GM12801 (cell line): ENCODE data around the gene ICOS.

Experiments used
- TF ChIP-seq, protein P1 (sequence below): IDR thresholded peaks from one replicate; pipeline ENCODE4 v1.5.1; 2011; ENCODE audit warnings: control low read depth; ENCODE audit not compliant: insufficient read length; ENCODE audit errors: extremely low read depth

Gene ICOS

DNA sequence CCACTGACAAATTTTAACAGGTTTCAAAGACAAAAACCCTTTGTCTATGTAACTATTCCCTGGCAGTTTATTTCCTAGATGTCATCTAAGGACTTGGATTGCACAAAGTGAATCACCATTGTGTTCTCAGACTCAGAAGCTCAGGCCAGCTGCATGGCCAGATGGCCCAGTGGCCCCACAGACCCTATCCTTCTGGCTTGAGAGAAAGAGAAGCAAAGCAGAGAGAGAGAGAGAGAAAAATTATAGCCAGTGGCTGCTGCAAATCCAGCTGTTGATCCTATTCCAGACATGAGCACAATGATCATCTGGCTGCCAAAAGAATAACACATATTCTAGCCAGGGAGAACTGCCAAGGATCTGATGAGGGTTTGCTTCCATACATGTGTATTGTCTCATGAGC is 43.2 kb upstream of the ICOS start:
- TF ChIP-seq, protein P1, sequence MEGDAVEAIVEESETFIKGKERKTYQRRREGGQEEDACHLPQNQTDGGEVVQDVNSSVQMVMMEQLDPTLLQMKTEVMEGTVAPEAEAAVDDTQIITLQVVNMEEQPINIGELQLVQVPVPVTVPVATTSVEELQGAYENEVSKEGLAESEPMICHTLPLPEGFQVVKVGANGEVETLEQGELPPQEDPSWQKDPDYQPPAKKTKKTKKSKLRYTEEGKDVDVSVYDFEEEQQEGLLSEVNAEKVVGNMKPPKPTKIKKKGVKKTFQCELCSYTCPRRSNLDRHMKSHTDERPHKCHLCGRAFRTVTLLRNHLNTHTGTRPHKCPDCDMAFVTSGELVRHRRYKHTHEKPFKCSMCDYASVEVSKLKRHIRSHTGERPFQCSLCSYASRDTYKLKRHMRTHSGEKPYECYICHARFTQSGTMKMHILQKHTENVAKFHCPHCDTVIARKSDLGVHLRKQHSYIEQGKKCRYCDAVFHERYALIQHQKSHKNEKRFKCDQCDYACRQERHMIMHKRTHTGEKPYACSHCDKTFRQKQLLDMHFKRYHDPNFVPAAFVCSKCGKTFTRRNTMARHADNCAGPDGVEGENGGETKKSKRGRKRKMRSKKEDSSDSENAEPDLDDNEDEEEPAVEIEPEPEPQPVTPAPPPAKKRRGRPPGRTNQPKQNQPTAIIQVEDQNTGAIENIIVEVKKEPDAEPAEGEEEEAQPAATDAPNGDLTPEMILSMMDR, result no peak

DNA sequence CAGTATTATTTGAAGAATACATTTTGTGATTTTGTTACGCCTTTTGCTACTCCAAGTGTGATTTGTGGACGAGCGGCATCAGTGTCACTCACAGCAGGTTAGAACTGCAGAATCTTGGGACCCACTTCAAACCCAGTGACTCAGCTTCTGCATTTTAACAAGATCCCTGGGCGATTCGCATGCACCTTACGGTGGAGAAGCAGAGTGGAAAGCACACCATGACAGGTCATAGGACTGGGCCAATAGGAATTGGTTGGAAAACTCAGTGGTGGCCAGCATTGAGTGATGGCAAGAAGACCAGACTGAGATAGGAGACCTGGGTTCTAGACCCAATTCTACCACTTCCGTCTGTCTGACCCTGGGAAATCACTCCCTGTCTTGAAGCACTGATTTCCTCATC is 42.7 kb upstream of the ICOS start:
- TF ChIP-seq, protein P1, result no peak

DNA sequence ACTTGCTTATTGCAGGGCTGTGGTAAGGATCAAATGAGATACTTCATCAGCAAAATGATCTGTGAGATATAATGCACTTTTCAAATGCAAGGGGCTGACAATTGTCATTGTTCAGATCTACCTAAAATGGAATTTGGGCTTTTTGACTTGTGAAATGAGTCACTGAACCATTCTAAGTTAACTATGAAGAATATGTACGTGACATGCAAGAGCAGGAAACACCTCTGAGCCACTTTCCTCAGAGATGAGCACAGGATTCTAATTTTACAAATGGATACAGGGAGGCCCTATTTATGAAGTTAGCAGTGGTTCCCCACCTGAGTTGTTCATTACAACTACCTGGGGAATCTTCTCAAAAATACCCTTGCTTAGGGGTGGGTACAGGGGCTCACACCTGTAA is 42.3 kb upstream of the ICOS start:
- TF ChIP-seq, protein P1, result no peak

DNA sequence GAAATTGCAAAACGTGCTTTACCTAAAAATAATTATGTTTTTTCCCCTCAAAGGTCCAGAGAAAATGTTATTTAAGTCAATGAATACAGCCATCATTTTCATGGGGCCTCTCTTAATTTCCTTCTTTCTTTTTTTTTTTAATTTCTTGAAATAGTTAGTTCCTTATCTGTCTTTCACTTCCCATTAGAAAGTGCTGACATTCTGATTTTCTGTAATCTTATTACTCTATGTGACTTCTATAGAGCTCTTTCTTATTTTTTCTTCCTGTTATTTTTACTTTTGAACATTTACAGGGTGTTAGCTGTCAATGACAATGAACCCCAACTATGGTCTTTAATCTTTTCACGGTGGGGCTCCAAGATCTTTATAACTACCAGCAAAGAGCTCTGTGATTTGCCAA is 39.0 kb upstream of the ICOS start:
- TF ChIP-seq, protein P1, result no peak

DNA sequence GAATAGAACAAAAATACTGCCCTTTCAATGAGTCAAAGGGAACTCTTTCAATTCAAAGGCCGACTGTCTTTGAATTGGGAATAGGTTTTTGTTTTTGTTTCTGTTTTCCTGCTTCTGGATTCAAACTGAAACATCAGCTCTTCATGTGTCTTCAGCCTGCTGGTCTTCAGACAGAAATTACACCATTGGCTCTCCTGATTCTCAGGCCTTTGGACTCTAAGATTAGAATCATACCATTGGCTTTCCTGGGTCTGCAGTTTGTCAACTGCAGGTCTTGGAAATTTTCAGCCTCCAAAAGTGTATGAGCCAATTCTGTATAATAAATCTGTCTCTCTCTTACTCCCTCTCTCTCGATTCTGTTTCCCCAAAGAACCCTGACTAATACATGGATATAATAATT is 37.9 kb upstream of the ICOS start:
- TF ChIP-seq, protein P1, result no peak

DNA sequence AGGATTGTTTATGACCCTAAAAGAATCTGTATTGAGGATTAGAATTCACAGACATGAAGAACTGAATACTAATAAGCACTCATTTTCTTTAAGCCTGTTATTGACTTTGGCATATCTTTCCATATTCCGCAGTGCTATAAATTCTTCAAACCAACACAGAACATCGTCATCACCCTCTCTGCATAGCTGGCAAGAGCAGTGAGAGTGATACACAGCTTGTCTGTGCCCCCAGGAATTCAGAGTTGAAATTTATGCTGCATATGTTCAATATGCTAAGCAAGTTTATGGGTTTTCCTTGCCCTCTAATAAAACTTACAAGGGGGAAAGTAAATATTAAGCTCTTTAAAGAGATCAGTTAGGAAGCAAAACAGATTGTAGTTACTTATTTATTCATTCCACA is 36.3 kb upstream of the ICOS start:
- TF ChIP-seq, protein P1, result no peak

DNA sequence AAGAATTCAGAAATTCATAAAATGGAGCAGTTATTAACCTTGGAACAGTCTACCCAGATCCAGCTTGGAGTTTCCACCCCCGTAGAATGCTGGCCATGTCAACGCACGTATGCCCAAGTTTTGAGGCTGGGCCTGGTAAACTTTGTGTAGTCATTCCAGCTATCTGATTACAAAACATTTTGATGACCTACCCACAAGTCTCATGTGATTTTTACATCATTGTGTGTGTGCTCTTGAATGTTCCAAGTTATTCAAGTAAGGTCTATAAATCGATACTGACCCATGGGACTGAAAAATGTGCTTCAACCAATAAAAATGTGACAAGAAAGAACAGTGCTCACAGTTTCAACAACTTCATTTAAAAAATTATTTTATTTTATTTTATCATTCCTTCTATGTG is 32.5 kb upstream of the ICOS start:
- TF ChIP-seq, protein P1, result no peak

DNA sequence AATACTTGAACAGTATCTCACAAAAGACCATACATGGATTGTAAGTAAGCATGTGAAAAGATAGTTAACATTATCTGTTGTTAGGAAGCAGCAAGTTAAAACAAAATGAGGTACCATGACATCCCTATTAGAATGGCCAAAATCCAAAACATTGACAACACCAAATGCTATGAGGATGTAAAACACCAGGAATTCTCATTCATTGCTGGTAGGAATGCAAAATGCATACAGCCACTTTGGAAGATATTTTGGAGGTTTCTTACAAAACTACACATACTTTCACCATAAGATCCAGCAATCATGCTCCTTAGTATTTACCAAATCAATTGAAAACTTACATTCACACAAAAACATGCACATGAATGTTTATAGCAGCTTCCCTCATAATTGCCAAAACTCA is 30.9 kb upstream of the ICOS start:
- TF ChIP-seq, protein P1, result no peak
